Adrenal gland (tissue), 5 donors: ENCODE results near the gene ABCA4.

Experiments
- POLR2A ChIP-seq, 2 donors: fragments of 450-650 bp; IDR thresholded peaks; one replicate each; pipeline ENCODE4 v1.6.1; 2017; ENCODE audit warnings: antibody characterized with exemption in 2 of 2, mild to moderate bottlenecking in 2 of 2, moderate library complexity in 1 of 2
- TF ChIP-seq, protein P1 (sequence below), 6 experiments: fragments of 450-650 bp in 4 of 6; fragments of 200-600 bp in 2 of 6; sonication (generic) in 1 of 6; IDR thresholded peaks; 1 replicate in 5 of 6; 2 replicates in 1 of 6; pipeline versions ENCODE4 v1.5.1 to v1.8.0; 2016 to 2021; ENCODE audit warnings: antibody characterized with exemption in 6 of 6, mild to moderate bottlenecking in 2 of 6, moderate library complexity in 1 of 6
- donor health status: DM: no; HTN: no; CAD: no.

DNA sequence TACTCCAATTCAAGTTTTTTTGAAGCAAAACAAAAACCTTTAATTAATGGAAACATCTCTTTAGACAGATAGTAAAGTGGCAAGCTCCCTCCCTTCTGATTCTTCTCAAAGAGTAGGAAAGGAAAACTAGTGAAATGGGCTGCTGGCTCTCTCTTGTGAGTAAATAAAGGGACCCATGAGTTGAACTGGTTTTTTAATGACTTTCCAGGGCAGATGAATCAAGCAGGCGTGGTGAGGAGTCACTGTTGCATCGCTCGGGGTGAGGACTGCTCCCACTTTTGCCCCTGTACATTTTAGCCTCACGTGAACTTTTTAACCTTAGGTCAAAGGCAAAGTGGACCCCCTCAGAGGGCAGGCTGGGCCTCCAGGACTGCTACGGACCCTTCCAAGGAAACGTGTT is 64.8 kb downstream of the ABCA4 start:
- TF ChIP-seq, protein P1, sequence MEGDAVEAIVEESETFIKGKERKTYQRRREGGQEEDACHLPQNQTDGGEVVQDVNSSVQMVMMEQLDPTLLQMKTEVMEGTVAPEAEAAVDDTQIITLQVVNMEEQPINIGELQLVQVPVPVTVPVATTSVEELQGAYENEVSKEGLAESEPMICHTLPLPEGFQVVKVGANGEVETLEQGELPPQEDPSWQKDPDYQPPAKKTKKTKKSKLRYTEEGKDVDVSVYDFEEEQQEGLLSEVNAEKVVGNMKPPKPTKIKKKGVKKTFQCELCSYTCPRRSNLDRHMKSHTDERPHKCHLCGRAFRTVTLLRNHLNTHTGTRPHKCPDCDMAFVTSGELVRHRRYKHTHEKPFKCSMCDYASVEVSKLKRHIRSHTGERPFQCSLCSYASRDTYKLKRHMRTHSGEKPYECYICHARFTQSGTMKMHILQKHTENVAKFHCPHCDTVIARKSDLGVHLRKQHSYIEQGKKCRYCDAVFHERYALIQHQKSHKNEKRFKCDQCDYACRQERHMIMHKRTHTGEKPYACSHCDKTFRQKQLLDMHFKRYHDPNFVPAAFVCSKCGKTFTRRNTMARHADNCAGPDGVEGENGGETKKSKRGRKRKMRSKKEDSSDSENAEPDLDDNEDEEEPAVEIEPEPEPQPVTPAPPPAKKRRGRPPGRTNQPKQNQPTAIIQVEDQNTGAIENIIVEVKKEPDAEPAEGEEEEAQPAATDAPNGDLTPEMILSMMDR (IDR thresholded peaks at IDR 0.05) = no peak
- no peak for TF ChIP-seq POLR2A (IDR thresholded peaks at IDR 0.05)
